COLO668 (cell line): ENCODE data around the gene SBNO2.
"Not testable (repeated sequence)": the region's sequence is repeated elsewhere in the genome, so short reads cannot be mapped to it uniquely, and the experiment has no call there.

ENCODE experiments used
- DNase-seq: peaks from one replicate; lab custom pipeline; 2025; ENCODE audit not compliant: unreplicated experiment; lab: John Stamatoyannopoulos, UW

The SBNO2 gene

GRCh38 chr19:1122021-1122971, 51.8 kb downstream of the SBNO2 start:
- DNase-seq: no peak

GRCh38 chr19:1121395-1121794, 52.7 kb downstream of the SBNO2 start:
- DNase-seq: no peak

- DNase-seq: no peak
Measured at GRCh38 chr19:1119475-1120217, 54.4 kb downstream of the SBNO2 start.

- no peak for DNase-seq
Measured at GRCh38 chr19:1118999-1119398, 55.1 kb downstream of the SBNO2 start.

- DNase-seq: no peak
Measured at GRCh38 chr19:1117654-1118053, 56.4 kb downstream of the SBNO2 start.

- DNase-seq: no peak
Measured at GRCh38 chr19:1116726-1117581, 57.1 kb downstream of the SBNO2 start.

- DNase-seq: no peak
Measured at GRCh38 chr19:1115646-1116420, 58.2 kb downstream of the SBNO2 start.

- DNase-seq: not testable (repeated sequence)
Measured at GRCh38 chr19:1114728-1115127, 59.3 kb downstream of the SBNO2 start.

- no peak for DNase-seq
Measured at GRCh38 chr19:1113986-1114483, 60.0 kb downstream of the SBNO2 start.

- peak; percentile 95 for DNase-seq
Measured at GRCh38 chr19:1113030-1113985, 60.8 kb downstream of the SBNO2 start.

- no peak for DNase-seq
Measured at GRCh38 chr19:1112268-1113029, 61.6 kb downstream of the SBNO2 start.

- no peak for DNase-seq
Measured at GRCh38 chr19:1111641-1112267, 62.3 kb downstream of the SBNO2 start.

- no peak for DNase-seq
Measured at GRCh38 chr19:1110809-1111640, 63.0 kb downstream of the SBNO2 start.

GRCh38 chr19:1109697-1110671, 64.1 kb downstream of the SBNO2 start:
- no peak for DNase-seq

GRCh38 chr19:1109032-1109551, 65.0 kb downstream of the SBNO2 start:
- no peak for DNase-seq
